PC-9 (cell line): Measurements from ENCODE around the gene GABARAP. TPM values are rescaled to one million over a fixed set of nuclear protein-coding genes. Genes with fewer than 3 reads are reported as not detected.

Experiments used
- BruUV-seq: library from RNA; stranded (reverse); fragments of 400-500 nt; replicated peaks from 2 replicates; lab custom pipeline; 2021; lab: Mats Ljungman, UMichigan
- CTCF ChIA-PET: fragments of 300-600 bp; sonication (Branson Sonifier 250); formaldehyde crosslinking; loops from one replicate; lab custom pipeline; 2022; ENCODE audit warnings: antibody characterized with exemption; lab: Charles Lee
- POLR2A ChIA-PET: fragments of 300-600 bp; sonication (Branson Sonifier 250); formaldehyde crosslinking; loops from one replicate; lab custom pipeline; 2022; ENCODE audit warnings: antibody characterized with exemption; ENCODE audit not compliant: unreplicated experiment; lab: Charles Lee
- DNase-seq, 2 experiments: peaks; one replicate each; pipeline versions ENCODE4 v3.0.0 to v3.0.0-alpha.2; 2015 to 2022; ENCODE audit warnings: mixed read lengths in 1 of 2
- H2AFZ ChIP-seq: fragments of 200-600 bp; sonication (generic); 2 replicates; pipeline ENCODE4 v1.8.1; 2017; ENCODE audit warnings: antibody characterized with exemption
- H3F3A ChIP-seq: fragments of 200-600 bp; sonication (generic); 2 replicates; pipeline ENCODE4 v1.8.1; 2017; ENCODE audit warnings: antibody characterized with exemption, mild to moderate bottlenecking, low read depth; ENCODE audit not compliant: insufficient read depth
- H3K27ac ChIP-seq: fragments of 200-600 bp; sonication (generic); 2 replicates; pipeline ENCODE4 v1.6.1; 2016; ENCODE audit warnings: mixed run types
- H3K27me3 ChIP-seq: fragments of 200-600 bp; sonication (generic); 2 replicates; pipeline ENCODE4 v1.6.1; 2016; ENCODE audit warnings: low read depth, mixed run types; ENCODE audit not compliant: insufficient read depth
- H3K36me3 ChIP-seq: fragments of 200-600 bp; sonication (generic); 2 replicates; pipeline ENCODE4 v1.6.1; 2016; ENCODE audit warnings: low read depth, mixed run types
- H3K4me1 ChIP-seq: fragments of 200-600 bp; sonication (generic); replicated peaks from 2 replicates; pipeline ENCODE4 v1.6.1; 2016; ENCODE audit warnings: mixed run types; ENCODE audit not compliant: insufficient read depth
- H3K4me2 ChIP-seq: fragments of 200-600 bp; sonication (generic); 2 replicates; pipeline ENCODE4 v1.6.1; 2017; ENCODE audit warnings: mixed run types
- H3K4me3 ChIP-seq: fragments of 200-600 bp; sonication (generic); 2 replicates; pipeline ENCODE4 v1.6.1; 2016; ENCODE audit warnings: mixed run types
- H3K79me2 ChIP-seq: fragments of 200-600 bp; sonication (generic); 2 replicates; pipeline ENCODE4 v1.6.1; 2017; ENCODE audit warnings: low read depth, mixed run types
- H3K9me2 ChIP-seq: fragments of 200-600 bp; sonication (generic); 2 replicates; pipeline ENCODE4 v1.8.1; 2017; ENCODE audit warnings: mild to moderate bottlenecking; ENCODE audit not compliant: insufficient read depth
- H3K9me3 ChIP-seq: fragments of 200-600 bp; sonication (generic); 2 replicates; pipeline ENCODE4 v1.8.1; 2016; ENCODE audit warnings: low read depth; ENCODE audit not compliant: insufficient read depth
- H4K20me1 ChIP-seq: fragments of 200-600 bp; sonication (generic); 2 replicates; pipeline ENCODE4 v1.8.1; 2017; ENCODE audit not compliant: insufficient read depth
- CTCF ChIP-seq: fragments of 200-600 bp; sonication (generic); conservative IDR thresholded peaks from 2 replicates; pipeline ENCODE4 v1.6.1; 2017; ENCODE audit warnings: mixed run types, antibody characterized with exemption, mild to moderate bottlenecking, moderate library complexity
- EZH2 ChIP-seq: fragments of 200-600 bp; sonication (generic); IDR thresholded peaks from 2 replicates; pipeline ENCODE4 v1.8.0; 2017; ENCODE audit warnings: antibody characterized with exemption, low read depth
- intact Hi-C: fragments of 100-400 bp; cut with micrococcal nuclease; formaldehyde crosslinking; loops from one replicate; pipeline ENCODE4 v1.10.0; 2022; ENCODE audit not compliant: unreplicated experiment
- total RNA-seq: library from RNA; stranded (reverse); gene quantifications from 2 replicates; pipeline ENCODE4 v1.2.3, GENCODE V29; 2021

The GABARAP gene
- total RNA-seq, 1 experiment from 2014 or later, result 424 TPM

- H3K9me3 ChIP-seq, result no peaks in the 10 kb centered on the region
- H3F3A ChIP-seq, result peaks cover 45% of the 10 kb centered on the region
- peaks cover 28% of the 10 kb centered on the region for H3K4me1 ChIP-seq
- intact Hi-C loops, result loop anchor here (1.0 to 2.0 kb wide), 2 partner anchors 11 to 13 kb away; partner anchors contain the start of genes CLDN7 and PHF23
- ChIA-PET CTCF (interaction anchor here (0.5 to 0.6 kb wide), 2 partner anchors 11 to 434 kb away, joined by 3 read pairs; no protein-coding TSS in a partner anchor), POLR2A (interaction anchor here (0.5 to 0.6 kb wide), 3 partner anchors 46 to 337 kb away, joined by 4 to 10 read pairs (median 4); partner anchors contain the start of gene TMEM256)
- peaks cover 15% of the 10 kb centered on the region for H3K36me3 ChIP-seq
- H3K27me3 ChIP-seq, result no peaks in the 10 kb centered on the region
- H3K4me3 ChIP-seq, result peak within 1 kb of the TSS; percentile 72
- H4K20me1 ChIP-seq, result peaks cover 6% of the 10 kb centered on the region; the same call in 1 of the 2 replicates
- no TSS peak for BruUV-seq
- TF ChIP-seq CTCF (no peak), EZH2 (no peak)
- H3K4me2 ChIP-seq, result peak within 1 kb of the TSS; percentile 90
- H2AFZ ChIP-seq, result peak within 1 kb of the TSS; percentile 75
- no peaks in the 10 kb centered on the region for H3K9me2 ChIP-seq
- peaks cover 76% of the 10 kb centered on the region for H3K79me2 ChIP-seq
- H3K27ac ChIP-seq, result peak within 1 kb of the TSS; percentile 89
- peak; percentile 97 to 99 for DNase-seq
Measured at GRCh38 chr17:7251661-7252175, 9.5 kb upstream of the GABARAP start, which contains the start of gene CTDNEP1. CTDNEP1 (minus strand) TSS chr17:7251734; CDS start chr17:7251296, 438 bp downstream.

- no peaks in the 10 kb centered on the region for H3K27me3 ChIP-seq
- peaks cover 73% of the 10 kb centered on the region for H3K79me2 ChIP-seq
- no peak for DNase-seq
- ChIA-PET POLR2A (interaction anchor here (0.5 to 0.6 kb wide), 4 partner anchors 12 to 338 kb away, joined by 4 to 10 read pairs (median 4); partner anchors contain the start of genes PHF23 and TMEM256), CTCF (interaction anchor here (0.5 to 0.6 kb wide), 2 partner anchors 12 to 434 kb away, joined by 3 read pairs; no protein-coding TSS in a partner anchor)
- TF ChIP-seq EZH2, result no peak
- TF ChIP-seq CTCF, result no peak
- peak overlapping the region; percentile 90 for H3K4me2 ChIP-seq
- peak overlapping the region; percentile 21; the same call in 1 of the 2 replicates for H2AFZ ChIP-seq
- H3F3A ChIP-seq, result peaks cover 45% of the 10 kb centered on the region
- intact Hi-C loops, result no loop called here
- peaks cover 6% of the 10 kb centered on the region; the same call in 1 of the 2 replicates for H4K20me1 ChIP-seq
- peak overlapping the region; percentile 72 for H3K4me3 ChIP-seq
- BruUV-seq, result no TSS peak
- no peaks in the 10 kb centered on the region for H3K9me3 ChIP-seq
- peak overlapping the region; percentile 89 for H3K27ac ChIP-seq
- H3K9me2 ChIP-seq, result no peaks in the 10 kb centered on the region
- H3K4me1 ChIP-seq, result peaks cover 28% of the 10 kb centered on the region
- peaks cover 19% of the 10 kb centered on the region for H3K36me3 ChIP-seq
Measured at GRCh38 chr17:7250695-7251627, 8.7 kb upstream of the GABARAP start.

- no TSS peak for BruUV-seq
- Histone ChIP-seq H3K36me3 (peaks cover 19% of the 10 kb centered on the region), H2AFZ (no peak overlapping the region), H3K4me1 (peaks cover 28% of the 10 kb centered on the region), H3K4me3 (peak overlapping the region; percentile 72), H3K4me2 (peak overlapping the region; percentile 90), H3K27me3 (no peaks in the 10 kb centered on the region), H3K9me2 (no peaks in the 10 kb centered on the region), H3K9me3 (no peaks in the 10 kb centered on the region), H3K79me2 (peaks cover 70% of the 10 kb centered on the region), H4K20me1 (peaks cover 6% of the 10 kb centered on the region; the same call in 1 of the 2 replicates), H3K27ac (no peak overlapping the region), H3F3A (peaks cover 42% of the 10 kb centered on the region)
- DNase-seq, result no peak
- intact Hi-C loops, result no loop called here
- ChIA-PET POLR2A (interaction anchor here (0.6 kb wide), 1 partner anchor 438 kb away, joined by 4 read pairs; no protein-coding TSS in a partner anchor), CTCF (no interaction called here)
- TF ChIP-seq EZH2 (no peak), CTCF (no peak)
Measured at GRCh38 chr17:7249830-7250229, 7.6 kb upstream of the GABARAP start.
